Fibroblast of gingiva (primary cell): Measurements from ENCODE around the gene TMEM178B.

ENCODE experiments used
- DNase-seq: peaks from one replicate; pipeline ENCODE4 v3.0.0-alpha.2; 2011; ENCODE audit warnings: low read depth

The TMEM178B gene

DNA sequence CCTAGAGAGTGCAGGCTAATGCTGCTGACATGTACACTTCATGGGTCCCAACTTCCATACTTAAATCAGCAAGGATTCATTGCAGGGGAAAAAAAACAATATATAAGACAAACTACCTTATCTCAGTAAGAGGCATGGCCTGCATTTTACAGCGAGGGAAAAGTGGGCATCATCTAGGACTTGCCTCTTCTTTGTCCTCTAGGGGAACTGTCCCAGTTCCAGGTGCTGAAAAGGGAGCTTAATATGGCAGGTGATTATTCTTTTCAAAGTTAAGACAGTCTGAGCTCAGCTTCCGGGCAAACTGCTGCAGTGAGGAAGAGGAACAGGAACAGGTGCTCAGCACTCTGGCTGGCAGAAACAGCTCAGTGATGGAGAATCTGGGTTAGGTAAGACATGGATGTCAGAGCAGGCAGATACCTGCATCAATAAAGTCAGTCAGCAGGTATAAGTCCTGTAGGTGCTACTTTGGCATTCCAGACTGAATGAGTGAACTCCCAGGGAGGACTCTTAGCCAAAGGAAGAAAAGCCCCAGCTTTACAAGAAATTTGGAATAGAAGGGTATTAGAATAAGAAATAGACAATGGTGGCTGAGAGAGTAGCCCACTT lies 147.2 kb downstream of the TMEM178B start:
- no peak for DNase-seq

DNA sequence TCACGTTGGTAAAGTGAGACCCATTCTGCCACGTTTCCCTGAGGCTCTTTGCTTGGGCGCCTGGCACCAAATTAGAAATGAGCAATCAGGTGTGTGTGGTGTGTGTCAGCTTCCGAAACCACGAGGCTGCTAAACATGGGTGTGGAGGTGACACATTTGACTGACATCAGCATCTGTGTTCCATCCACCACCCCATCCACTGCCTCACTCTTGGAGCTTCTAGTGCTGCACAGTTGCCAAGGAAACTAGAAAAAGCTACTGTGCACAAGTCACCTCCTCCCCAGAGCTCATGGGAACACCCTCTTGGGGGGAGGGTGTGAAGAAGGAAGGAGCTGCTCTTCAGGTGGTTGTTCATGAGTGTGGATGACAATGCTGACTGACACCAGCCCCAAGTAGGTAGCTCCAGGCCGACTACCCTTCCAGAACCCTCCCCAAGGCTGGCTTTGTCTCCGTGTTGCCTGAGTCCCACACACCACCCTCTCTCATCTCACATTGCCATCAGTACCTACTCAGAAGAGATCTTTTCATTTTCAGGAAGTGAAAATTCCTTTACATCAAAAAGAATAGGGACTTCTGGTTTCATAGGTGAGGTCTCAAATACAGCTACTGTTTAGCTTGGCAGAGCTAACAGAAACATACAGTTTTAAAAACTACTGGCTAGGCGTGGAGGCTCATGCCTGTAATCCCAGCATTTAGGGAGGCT lies 152.2 kb downstream of the TMEM178B start:
- no peak for DNase-seq

- no peak for DNase-seq
These were observed 153.6 kb downstream of the TMEM178B start for GRCh38 chr7:141227454-141227853.

GRCh38 chr7:141228482-141228881 lies 154.6 kb downstream of the TMEM178B start:
- no peak for DNase-seq

GRCh38 chr7:141231018-141231792 lies 157.3 kb downstream of the TMEM178B start:
- DNase-seq, result no peak

DNA sequence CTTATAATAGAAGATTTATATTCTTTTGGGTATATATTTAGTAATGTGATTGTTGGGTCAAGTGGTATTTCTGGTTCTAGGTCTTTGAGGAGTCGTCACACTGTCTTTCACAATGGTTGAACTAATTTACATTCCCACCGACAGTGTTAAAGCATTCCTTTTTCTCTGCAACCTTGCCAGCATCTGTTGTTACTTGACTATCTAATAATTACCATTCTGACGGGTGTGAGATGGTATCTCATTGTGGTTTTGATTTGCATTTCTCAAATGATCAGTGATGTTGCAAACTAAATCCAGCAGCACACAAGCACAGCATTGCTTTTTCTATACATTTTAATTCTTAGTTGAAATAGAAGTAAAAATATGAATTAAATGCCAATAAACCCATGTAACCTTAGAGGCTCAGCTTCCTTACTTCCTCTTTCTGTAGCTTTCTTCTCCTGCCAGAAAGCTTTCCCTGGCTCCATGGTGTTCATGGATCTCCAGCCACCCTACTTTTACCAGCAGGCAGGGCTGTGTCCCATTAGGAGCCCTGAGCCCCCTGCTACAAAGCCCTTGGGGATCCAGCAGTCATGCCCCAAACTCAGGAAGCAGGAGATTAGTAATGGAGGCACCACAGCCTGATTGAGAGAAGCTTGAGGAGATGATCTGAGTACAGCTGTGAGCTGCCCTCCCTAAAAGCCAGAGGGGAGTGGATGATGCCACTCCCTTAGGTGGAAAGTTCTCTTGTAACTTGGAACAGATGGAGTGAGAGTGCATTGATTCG lies 158.6 kb downstream of the TMEM178B start:
- no peak for DNase-seq

DNA sequence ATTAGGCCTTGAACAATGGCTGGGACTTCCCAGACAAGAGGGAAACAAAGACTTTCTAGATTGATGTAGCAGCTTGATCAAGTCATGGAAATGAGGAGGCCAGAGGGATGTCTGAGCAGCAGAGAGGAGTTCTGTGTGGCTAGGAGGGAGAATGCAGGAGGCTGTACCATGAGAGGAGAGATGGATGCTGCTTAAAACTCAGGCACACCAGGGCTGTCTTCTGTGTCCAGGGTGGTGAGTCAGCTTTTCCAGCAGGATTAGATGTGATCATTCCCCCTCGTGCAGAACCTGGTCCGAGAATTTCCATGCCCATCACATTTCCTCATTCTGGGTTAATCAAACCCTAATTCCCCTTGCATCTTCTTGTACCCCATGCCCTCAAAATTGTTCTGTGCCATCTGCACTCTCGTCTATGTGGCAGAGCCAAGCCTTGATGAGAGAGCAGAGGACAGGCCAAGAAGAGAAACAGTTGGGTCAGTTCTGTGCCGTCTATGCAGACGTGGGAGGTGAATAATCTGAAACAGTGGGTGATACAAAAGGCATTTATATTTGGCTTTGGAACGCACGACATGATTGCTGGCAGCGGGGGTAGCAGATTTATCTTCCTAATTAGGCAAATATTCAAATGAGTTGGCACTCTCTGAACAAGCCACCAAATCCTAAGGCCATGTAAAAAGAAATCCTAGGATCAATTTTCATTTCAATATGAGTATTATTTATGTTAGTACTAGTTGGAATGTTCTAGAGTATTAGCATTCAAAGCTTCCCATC lies 160.7 kb downstream of the TMEM178B start:
- DNase-seq, result no peak

DNA sequence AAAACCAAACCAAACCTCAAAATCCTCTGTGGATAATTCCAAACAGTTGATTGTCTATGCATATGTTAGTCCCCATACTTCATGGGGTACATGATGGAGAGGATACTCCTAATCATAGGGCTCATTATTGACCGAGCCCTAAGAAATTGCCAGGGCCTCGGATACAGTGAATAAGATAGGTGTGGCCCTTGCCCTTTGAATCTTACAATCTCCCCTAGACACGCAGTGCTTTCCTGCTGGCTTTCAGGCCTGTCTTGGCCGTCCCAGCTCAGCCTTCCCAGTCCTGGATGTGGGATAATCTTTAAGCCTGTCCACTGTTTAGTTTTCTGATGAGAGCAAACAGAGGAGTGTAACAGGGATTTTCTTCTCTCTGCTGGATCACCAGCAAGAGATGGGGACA lies 161.8 kb downstream of the TMEM178B start:
- DNase-seq, result no peak

- DNase-seq, result no peak
These were observed 164.9 kb downstream of the TMEM178B start for GRCh38 chr7:141238596-141239243.

DNA sequence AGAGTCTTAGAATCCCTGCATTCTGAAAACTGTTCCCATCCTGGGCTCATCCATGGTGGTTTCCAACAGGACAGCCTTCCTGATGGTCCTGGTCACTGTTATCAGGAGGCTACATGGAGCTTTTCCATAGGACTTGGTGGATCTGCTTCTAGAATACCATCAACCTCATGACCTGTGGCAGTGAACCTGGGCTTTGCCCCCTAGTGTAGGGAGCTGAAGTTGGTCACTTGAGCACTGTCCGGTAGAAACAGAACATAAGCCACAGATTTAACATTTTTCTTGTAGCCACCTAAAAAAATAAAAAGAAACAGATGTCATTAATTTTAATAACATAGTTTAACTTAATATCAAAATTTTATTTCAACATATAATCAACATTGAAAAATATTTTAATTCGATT lies 165.8 kb downstream of the TMEM178B start:
- no peak for DNase-seq

GRCh38 chr7:141242568-141242967 lies 168.7 kb downstream of the TMEM178B start:
- no peak for DNase-seq

GRCh38 chr7:141243368-141243767 lies 169.5 kb downstream of the TMEM178B start:
- DNase-seq, result no peak

DNA sequence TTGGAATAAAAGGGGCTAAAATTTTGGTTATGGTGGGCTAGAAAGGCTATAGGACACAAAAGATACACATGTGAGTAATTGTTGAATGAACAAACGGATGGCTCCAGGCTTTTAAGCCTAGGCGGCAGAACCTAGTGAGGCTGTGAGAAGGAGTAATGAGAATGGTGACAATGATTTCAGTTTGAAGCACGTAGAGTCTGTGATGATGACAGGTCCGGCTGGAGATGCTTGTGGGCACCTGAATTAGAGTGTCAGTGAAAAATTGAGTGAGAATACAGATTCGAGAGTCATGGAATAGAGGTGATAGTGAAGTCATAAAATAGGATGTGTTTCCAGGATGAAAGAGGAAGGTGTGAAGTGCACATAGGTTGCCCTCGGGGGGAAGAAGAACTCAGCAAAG lies 170.6 kb downstream of the TMEM178B start:
- DNase-seq, result no peak

GRCh38 chr7:141246426-141246825 lies 172.6 kb downstream of the TMEM178B start:
- no peak for DNase-seq

- DNase-seq, result no peak
These were observed 177.3 kb downstream of the TMEM178B start for GRCh38 chr7:141251180-141251579.

- no peak for DNase-seq
These were observed 178.1 kb downstream of the TMEM178B start for GRCh38 chr7:141251957-141252356.

DNA sequence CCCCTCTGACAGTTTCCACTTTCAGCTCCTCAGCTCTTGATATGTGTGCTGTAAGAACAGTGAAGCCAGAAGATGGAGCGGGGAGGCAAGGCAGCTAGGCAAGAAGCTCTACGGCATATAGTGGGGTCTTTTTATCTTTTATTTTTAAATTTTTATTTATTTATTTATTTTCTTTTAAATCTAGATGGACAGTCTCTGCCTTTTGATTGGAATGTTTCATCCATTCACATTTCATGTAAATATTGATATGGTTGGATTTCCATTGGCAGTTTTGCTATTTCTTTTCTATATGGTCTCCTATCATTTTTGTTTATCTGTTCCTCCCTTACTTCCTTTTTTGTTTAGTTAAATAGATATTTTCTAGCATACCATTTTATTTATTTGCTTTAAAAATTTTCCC lies 183.7 kb downstream of the TMEM178B start:
- DNase-seq, result no peak

- DNase-seq, result no peak
These were observed 184.7 kb downstream of the TMEM178B start for GRCh38 chr7:141258559-141258958.

DNA sequence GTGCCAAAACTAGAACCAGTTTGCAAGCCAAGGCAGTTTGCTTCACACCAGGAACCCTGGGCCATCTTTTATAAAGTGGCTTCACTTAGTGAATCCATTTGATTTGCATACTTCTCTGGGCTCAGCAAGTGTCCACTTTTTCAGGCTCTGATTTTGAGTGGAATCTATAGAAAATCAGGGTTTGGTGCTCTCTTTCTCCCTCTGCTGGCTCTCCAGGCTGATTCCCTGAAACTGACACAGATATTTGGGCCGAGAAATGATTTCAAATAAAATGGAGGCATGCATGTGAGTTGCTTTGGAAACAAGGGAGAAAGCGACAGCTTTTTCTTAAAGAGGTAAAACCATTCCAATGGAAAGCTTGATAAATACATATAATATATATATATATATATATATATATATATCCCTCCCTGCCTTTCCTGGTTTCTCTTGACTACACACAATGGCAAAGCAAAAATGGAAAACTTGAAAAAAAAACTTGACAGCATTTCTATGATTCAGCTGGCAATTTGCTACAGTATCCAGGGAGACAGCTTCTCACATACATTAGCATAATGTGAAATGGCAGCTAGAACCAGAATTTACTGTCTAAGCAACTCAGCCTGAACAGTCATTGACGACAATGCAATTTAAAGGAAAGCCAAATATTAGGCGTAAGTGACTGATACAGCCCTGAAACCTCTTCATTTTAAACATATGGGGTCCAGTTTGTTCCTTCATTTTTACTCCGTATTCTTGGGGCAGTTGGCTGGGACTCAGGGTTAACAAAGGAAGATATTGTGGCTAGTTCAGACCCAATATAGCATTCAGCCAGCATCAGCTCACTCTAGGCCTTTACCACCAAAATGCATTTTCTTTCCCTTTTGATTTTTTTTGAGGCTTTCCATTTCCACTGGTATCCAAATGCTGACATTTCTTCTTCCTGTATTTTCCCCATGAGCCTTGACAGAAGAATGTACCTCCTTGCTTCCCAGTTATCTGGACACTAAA lies 188.5 kb downstream of the TMEM178B start:
- no peak for DNase-seq

DNA sequence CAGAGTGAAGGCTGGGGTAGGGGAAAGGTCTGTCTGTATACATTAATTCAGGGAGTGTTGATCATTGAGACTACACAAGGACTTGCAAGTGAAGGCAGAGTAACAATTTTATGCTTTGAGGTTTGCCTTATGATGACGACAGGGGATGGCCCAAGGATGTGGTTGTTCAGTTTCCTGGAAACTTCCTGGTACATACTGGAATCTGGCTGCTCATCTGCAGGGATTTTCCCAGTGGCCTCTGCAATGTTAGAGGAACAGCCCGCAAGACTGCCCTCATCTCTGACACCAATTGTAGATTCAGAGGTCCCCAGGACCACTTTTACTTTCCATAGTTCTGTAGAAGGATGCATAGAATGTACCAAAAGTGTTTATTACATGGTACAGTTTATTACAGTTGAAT lies 189.6 kb downstream of the TMEM178B start:
- no peak for DNase-seq
